OCI-LY7 (cell line): ENCODE data around the gene MAGED2. TPM values are rescaled to one million over a fixed set of nuclear protein-coding genes. Genes with fewer than 3 reads are reported as not detected.
"Not testable (repeated sequence)": the region's sequence is repeated elsewhere in the genome, so short reads cannot be mapped to it uniquely, and the experiment has no call there.

Experiments used
- BruUV-seq: library from RNA; stranded (reverse); fragments of 400-500 nt; replicated peaks from 2 replicates; lab custom pipeline; 2021; lab: Mats Ljungman, UMichigan
- CTCF ChIA-PET: fragments of 300-600 bp; sonication (Branson Sonifier 250); formaldehyde crosslinking; loops from one replicate; lab custom pipeline; 2022; ENCODE audit warnings: antibody characterized with exemption; ENCODE audit not compliant: unreplicated experiment; lab: Charles Lee
- POLR2A ChIA-PET: fragments of 300-600 bp; sonication (Branson Sonifier 250); formaldehyde crosslinking; loops from one replicate; lab custom pipeline; 2022; ENCODE audit warnings: antibody characterized with exemption; lab: Charles Lee
- DNase-seq: peaks from one replicate; pipeline ENCODE4 v3.0.0-alpha.2; 2015; ENCODE audit warnings: low spot score
- H2AFZ ChIP-seq: fragments of 200-600 bp; sonication (generic), shearing (Covaris generic); 2 replicates; pipeline ENCODE4 v1.6.1; 2014; ENCODE audit warnings: mild to moderate bottlenecking, antibody characterized with exemption, low read length, moderate library complexity
- H3K27ac ChIP-seq: fragments of 200-600 bp; sonication (generic); 2 replicates; pipeline ENCODE4 v1.5.1; 2014; ENCODE audit warnings: mixed run types, low read depth, mild to moderate bottlenecking, moderate library complexity, low read length, inconsistent platforms; ENCODE audit not compliant: poor library complexity, severe bottlenecking
- H3K36me3 ChIP-seq: fragments of 200-600 bp; sonication (generic); 2 replicates; pipeline ENCODE4 v1.6.1; 2014; ENCODE audit warnings: mild to moderate bottlenecking, antibody characterized with exemption, low read length, moderate library complexity, mixed read lengths; ENCODE audit not compliant: insufficient read depth
- H3K4me1 ChIP-seq: fragments of 200-600 bp; sonication (generic); 2 replicates; pipeline ENCODE4 v1.5.1; 2014; ENCODE audit warnings: mild to moderate bottlenecking, low read length; ENCODE audit not compliant: insufficient read depth, poor library complexity, severe bottlenecking
- H3K4me2 ChIP-seq: fragments of 200-600 bp; sonication (generic); 2 replicates; pipeline ENCODE4 v1.6.1; 2014; ENCODE audit warnings: mild to moderate bottlenecking, low read length
- H3K4me3 ChIP-seq: fragments of 200-600 bp; sonication (generic); 2 replicates; pipeline ENCODE4 v1.5.1; 2014; ENCODE audit warnings: mild to moderate bottlenecking, low read depth, low read length; ENCODE audit not compliant: poor library complexity, severe bottlenecking
- H3K79me2 ChIP-seq: fragments of 200-600 bp; sonication (generic); 2 replicates; pipeline ENCODE4 v1.6.1; 2016; ENCODE audit warnings: low read depth, mild to moderate bottlenecking, low read length, moderate library complexity, mixed read lengths; ENCODE audit not compliant: insufficient read depth
- H3K9me2 ChIP-seq: fragments of 200-600 bp; sonication (generic); 2 replicates; pipeline ENCODE4 v1.6.1; 2016; ENCODE audit warnings: mild to moderate bottlenecking, low read length, mixed read lengths; ENCODE audit not compliant: insufficient read depth
- H3K9me3 ChIP-seq: fragments of 200-600 bp; sonication (generic); 2 replicates; pipeline ENCODE4 v1.6.1; 2014; ENCODE audit warnings: mild to moderate bottlenecking, mixed run types, low read length, mixed read lengths
- H4K20me1 ChIP-seq: fragments of 200-600 bp; sonication (generic); 2 replicates; pipeline ENCODE4 v1.6.1; 2014; ENCODE audit warnings: mild to moderate bottlenecking, antibody characterized with exemption, low read length, moderate library complexity, mixed read lengths; ENCODE audit not compliant: insufficient read depth
- CTCF ChIP-seq: fragments of 200-600 bp; sonication (generic); conservative IDR thresholded peaks from 2 replicates; pipeline ENCODE4 v1.5.1; 2014; ENCODE audit warnings: mild to moderate bottlenecking, antibody characterized with exemption, low read length, moderate library complexity, mixed read lengths
- EZH2phosphoT487 ChIP-seq: fragments of 200-600 bp; sonication (generic); IDR thresholded peaks from 2 replicates; pipeline ENCODE4 v1.6.1; 2018; ENCODE audit warnings: low read depth, borderline replicate concordance, mild to moderate bottlenecking, mixed run types, antibody characterized with exemption, low read length, moderate library complexity, mixed read lengths
- intact Hi-C: fragments of 100-400 bp; cut with micrococcal nuclease; formaldehyde crosslinking; loops from one replicate; pipeline ENCODE4 v1.10.0; 2022; ENCODE audit not compliant: unreplicated experiment
- total RNA-seq, 2 experiments: library from RNA; depleted of rRNA in 1 of 2; stranded (reverse); fragments of >200 nt in 1 of 2; shearing (Covaris generic) in 1 of 2; gene quantifications; 2 replicates each; pipeline ENCODE4 v1.2.3, GENCODE V29; 2014 to 2022

Gene MAGED2
- total RNA-seq, 2 experiments from 2014 or later, result 27.1 to 48.3 TPM

- intact Hi-C loops, result loop anchor here (1.0 kb wide), 1 partner anchor 147 kb away; no protein-coding TSS in a partner anchor
- H3K4me3 ChIP-seq, result no peak overlapping the region
- H3K9me3 ChIP-seq, result no peaks in the 10 kb centered on the region
- CTCF ChIA-PET, result no interaction called here
- TF ChIP-seq CTCF, result peak; percentile 61
- TF ChIP-seq EZH2phosphoT487, result no peak
- BruUV-seq, result no TSS peak
- H3K79me2 ChIP-seq, result no peaks in the 10 kb centered on the region
- H3K27ac ChIP-seq, result no peak overlapping the region
- no peaks in the 10 kb centered on the region for H3K4me1 ChIP-seq
- H4K20me1 ChIP-seq, result no peaks in the 10 kb centered on the region
- no peaks in the 10 kb centered on the region for H3K9me2 ChIP-seq
- no peak overlapping the region for H3K4me2 ChIP-seq
- H3K36me3 ChIP-seq, result no peaks in the 10 kb centered on the region
- DNase-seq, result peak; percentile 33
- POLR2A ChIA-PET, result no interaction called here
- no peak overlapping the region for H2AFZ ChIP-seq
Observed at GRCh38 chrX:54786967-54787366, 20.6 kb upstream of the MAGED2 start.

- ChIA-PET POLR2A (no interaction called here), CTCF (no interaction called here)
- Histone ChIP-seq H4K20me1 (no peaks in the 10 kb centered on the region), H3K9me3 (no peaks in the 10 kb centered on the region), H3K4me1 (no peaks in the 10 kb centered on the region), H3K36me3 (no peaks in the 10 kb centered on the region), H2AFZ (no peak overlapping the region), H3K4me2 (no peak overlapping the region), H3K79me2 (no peaks in the 10 kb centered on the region), H3K4me3 (no peak overlapping the region), H3K9me2 (no peaks in the 10 kb centered on the region), H3K27ac (no peak overlapping the region)
- BruUV-seq, result no TSS peak
- TF ChIP-seq EZH2phosphoT487 (no peak), CTCF (no peak)
- intact Hi-C loops, result no loop called here
- no peak for DNase-seq
Observed at GRCh38 chrX:54788446-54788845, 19.1 kb upstream of the MAGED2 start.

GRCh38 chrX:54789405-54789804 lies 18.1 kb upstream of the MAGED2 start:
- BruUV-seq, H3K9me2 ChIP-seq, H2AFZ ChIP-seq, H4K20me1 ChIP-seq, H3K36me3 ChIP-seq, H3K79me2 ChIP-seq, H3K4me3 ChIP-seq, H3K9me3 ChIP-seq, H3K4me1 ChIP-seq, DNase-seq, POLR2A ChIA-PET, CTCF ChIA-PET, intact Hi-C loops, H3K4me2 ChIP-seq, H3K27ac ChIP-seq: not testable (repeated sequence)
